Heart left ventricle (tissue), 16 donors: ENCODE measurements around the gene ABCD1. TPM values are rescaled to one million over a fixed set of nuclear protein-coding genes. Genes with fewer than 3 reads are reported as not detected.
A peak's percentile ranks its signal among the peaks of the same experiment; 100 is the strongest.

Experiments used
- ATAC-seq, 4 donors: fragments of 200-7000 bp; cut with Tn5 transposase; one replicate each; pipeline ENCODE4 v1.9.1; 2020 to 2022; ENCODE audit warnings: moderate library complexity in 4 of 4, mild to moderate bottlenecking in 3 of 4, moderate number of reproducible peaks in 1 of 4
- DNase-seq, 5 donors: peaks; one replicate each; pipeline ENCODE4 v3.0.0-alpha.2; 2020
- H3K27ac ChIP-seq, 12 donors: fragments of 200-600 bp; sonication (generic) in 4 of 12; one replicate each; pipeline versions ENCODE4 v1.5.0 to v1.8.0; 2016 to 2022; ENCODE audit warnings: mild to moderate bottlenecking in 2 of 12
- H3K27me3 ChIP-seq, 9 donors: fragments of 200-600 bp; sonication (generic) in 2 of 9; one replicate each; pipeline versions ENCODE4 v1.5.1 to v1.8.0; 2016 to 2022; ENCODE audit warnings: mild to moderate bottlenecking in 3 of 9
- H3K36me3 ChIP-seq, 9 donors: fragments of 200-600 bp; sonication (generic) in 2 of 9; one replicate each; pipeline versions ENCODE4 v1.5.0 to v1.8.0; 2018 to 2022; ENCODE audit warnings: mild to moderate bottlenecking in 2 of 9
- H3K4me1 ChIP-seq, 12 donors: fragments of 200-600 bp; sonication (generic) in 4 of 12; one replicate each; pipeline versions ENCODE4 v1.5.0 to v1.8.0; 2016 to 2022; ENCODE audit warnings: mild to moderate bottlenecking in 3 of 12
- H3K4me3 ChIP-seq, 12 donors: fragments of 200-600 bp; sonication (generic) in 4 of 12; one replicate each; pipeline versions ENCODE4 v1.5.0 to v1.8.0; 2017 to 2022; ENCODE audit warnings: mild to moderate bottlenecking in 9 of 12, moderate library complexity in 4 of 12
- H3K9me3 ChIP-seq, 12 donors: fragments of 200-600 bp; sonication (generic) in 4 of 12; one replicate each; pipeline versions ENCODE4 v1.5.0 to v1.8.0; 2016 to 2022; ENCODE audit warnings: mild to moderate bottlenecking in 1 of 12
- POLR2A ChIP-seq, 2 donors: fragments of 450-650 bp; IDR thresholded peaks; one replicate each; pipeline ENCODE4 v1.6.1; 2017; ENCODE audit warnings: antibody characterized with exemption in 2 of 2, mild to moderate bottlenecking in 2 of 2, moderate library complexity in 2 of 2
- WGBS, 4 donors: extraction: QIAGEN DNeasy Blood & Tissue Kit in 2 of 4; methylation state at CpG; one replicate each; pipeline versions ENCODE4 v1.1.5 to v1.1.7; 2013 to 2018; 5-methylcytosine and 5-hydroxymethylcytosine counted together
- intact Hi-C, 10 donors: fragments of 100-400 bp; cut with DNase I; formaldehyde crosslinking; loops; one replicate each; pipeline versions ENCODE4 v1.11.1 to v1.14.2; 2022
- polyA plus RNA-seq, 2 donors: library from polyadenylated mRNA; stranded (reverse); fragments of 200-250 nt; gene quantifications; one replicate each; pipeline ENCODE4 v1.2.3, GENCODE V29; 2013
- total RNA-seq, 9 donors: library from RNA; depleted of rRNA in 2 of 9; stranded (reverse); fragments of >200 nt in 2 of 9; fragmentation: NEBNext Ultra II Directional in 3 of 9; extraction: Animal tissue kit (Norgen Biotek cat#: 25700) in 3 of 9; gene quantifications; one replicate each; pipeline versions ENCODE4 v1.1.0 to v1.2.4, GENCODE V29; 2016 to 2023
- TF ChIP-seq, protein P1 (sequence below), 12 donors: fragments of 200-600 bp; sonication (generic) in 4 of 12; IDR thresholded peaks; one replicate each; pipeline versions ENCODE4 v1.5.0 to v1.8.0; 2018 to 2022; ENCODE audit warnings: antibody characterized with exemption in 12 of 12, mild to moderate bottlenecking in 5 of 12
- donor health status: ischemic (EF 13 %, LVEDD 7.1; RV severe dilation, severe dysfunction).
- donor health status: healthy with polysubstance abuse.
- donor health status: DM: no; HTN: yes; CAD: no.
- donor health status: DM: no; HTN: no; CAD: no.
- donor health status: ischemic (EF 25% LVEDD 6.9; RV normal size, moderate dysfunction).
- donor health status: ischemic (EF 25% LVEDD 5.7; RV mildly dilated, moderate dysfunction).
- donor health status: healthy.
- donor health status: DM: yes; HTN: yes; CAD: no.
- donor health status: ischemic (EF 35%, LVEDD 5.7; RV mildly dilated, moderate dysfunction).
- donor health status: nonischemic (EF 11% LVEDD 7.7; RV severe dilation, severe dysfunction).
- donor health status: DM: yes; HTN: yes; CAD: no.
- donor health status: PGD.
- donor health status: ischemic (EF 29% LVEDD 5.4; RV normal size, mild dysfunction).
- donor health status: nonischemic (EF 23%, LVEDD 6.1; RV moderate dilation, normal function).

The ABCD1 gene
- total and polyA plus RNA-seq, 11 donors = 12.9 to 25.6 (median 15.6) TPM

DNA sequence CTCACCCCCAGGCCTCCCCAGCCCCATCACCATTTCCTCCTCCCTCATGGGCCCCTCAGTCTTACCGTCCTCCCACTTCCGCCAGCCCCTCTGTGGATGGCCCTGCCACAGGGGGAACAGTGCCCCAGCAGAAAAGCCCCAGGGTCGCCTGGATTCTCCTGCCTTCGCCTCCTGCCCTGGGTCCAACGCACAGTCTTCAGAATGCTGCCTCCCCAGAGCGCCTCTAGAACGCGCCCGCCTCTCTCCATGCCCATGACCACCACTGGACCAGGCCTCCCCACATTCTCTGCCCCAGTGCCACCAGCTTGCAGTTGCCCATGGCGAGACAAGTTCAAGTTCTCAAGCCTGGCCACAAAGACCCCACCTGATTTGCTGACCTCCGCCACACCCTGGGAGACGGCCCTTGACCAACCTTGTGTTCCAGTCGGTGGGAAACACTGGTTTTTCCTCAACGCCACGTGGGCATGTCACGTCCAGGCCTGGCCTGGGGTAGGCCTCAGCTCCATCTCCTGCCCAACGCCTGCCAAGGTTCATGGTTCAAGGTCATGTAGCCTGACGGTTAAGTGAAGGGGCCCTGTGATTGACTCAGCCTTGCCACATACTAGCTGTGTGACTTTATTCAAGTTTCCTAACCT is 38.8 kb downstream of the ABCD1 start:
- Histone ChIP-seq H3K27ac (no peak overlapping the region), H3K27me3 (peaks cover 0 to 4% (median 0%) of the 10 kb centered on the region in 9 donors), H3K4me3 (no peak overlapping the region), H3K36me3 (no peaks in the 10 kb centered on the region), H3K9me3 (no peaks in the 10 kb centered on the region), H3K4me1 (peaks cover 0 to 26% (median 5%) of the 10 kb centered on the region in 12 donors)
- peak in 2 of 5 donors; percentile 6 to 17 for DNase-seq
- intact Hi-C loops = loop anchor here in 7 of 10 donors (2.0 to 5.0 kb wide), 3 partner anchors 189 to 769 kb away; no protein-coding TSS in a partner anchor
- ATAC-seq = no peak
- WGBS, 4 donors = 86 to 89% (median 87%) methylated on average over 18 of the region's 18 CpGs
- TF ChIP-seq, protein P1, sequence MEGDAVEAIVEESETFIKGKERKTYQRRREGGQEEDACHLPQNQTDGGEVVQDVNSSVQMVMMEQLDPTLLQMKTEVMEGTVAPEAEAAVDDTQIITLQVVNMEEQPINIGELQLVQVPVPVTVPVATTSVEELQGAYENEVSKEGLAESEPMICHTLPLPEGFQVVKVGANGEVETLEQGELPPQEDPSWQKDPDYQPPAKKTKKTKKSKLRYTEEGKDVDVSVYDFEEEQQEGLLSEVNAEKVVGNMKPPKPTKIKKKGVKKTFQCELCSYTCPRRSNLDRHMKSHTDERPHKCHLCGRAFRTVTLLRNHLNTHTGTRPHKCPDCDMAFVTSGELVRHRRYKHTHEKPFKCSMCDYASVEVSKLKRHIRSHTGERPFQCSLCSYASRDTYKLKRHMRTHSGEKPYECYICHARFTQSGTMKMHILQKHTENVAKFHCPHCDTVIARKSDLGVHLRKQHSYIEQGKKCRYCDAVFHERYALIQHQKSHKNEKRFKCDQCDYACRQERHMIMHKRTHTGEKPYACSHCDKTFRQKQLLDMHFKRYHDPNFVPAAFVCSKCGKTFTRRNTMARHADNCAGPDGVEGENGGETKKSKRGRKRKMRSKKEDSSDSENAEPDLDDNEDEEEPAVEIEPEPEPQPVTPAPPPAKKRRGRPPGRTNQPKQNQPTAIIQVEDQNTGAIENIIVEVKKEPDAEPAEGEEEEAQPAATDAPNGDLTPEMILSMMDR (IDR thresholded peaks at IDR 0.05) = no peak
- TF ChIP-seq POLR2A (IDR thresholded peaks at IDR 0.05) = no peak

DNA sequence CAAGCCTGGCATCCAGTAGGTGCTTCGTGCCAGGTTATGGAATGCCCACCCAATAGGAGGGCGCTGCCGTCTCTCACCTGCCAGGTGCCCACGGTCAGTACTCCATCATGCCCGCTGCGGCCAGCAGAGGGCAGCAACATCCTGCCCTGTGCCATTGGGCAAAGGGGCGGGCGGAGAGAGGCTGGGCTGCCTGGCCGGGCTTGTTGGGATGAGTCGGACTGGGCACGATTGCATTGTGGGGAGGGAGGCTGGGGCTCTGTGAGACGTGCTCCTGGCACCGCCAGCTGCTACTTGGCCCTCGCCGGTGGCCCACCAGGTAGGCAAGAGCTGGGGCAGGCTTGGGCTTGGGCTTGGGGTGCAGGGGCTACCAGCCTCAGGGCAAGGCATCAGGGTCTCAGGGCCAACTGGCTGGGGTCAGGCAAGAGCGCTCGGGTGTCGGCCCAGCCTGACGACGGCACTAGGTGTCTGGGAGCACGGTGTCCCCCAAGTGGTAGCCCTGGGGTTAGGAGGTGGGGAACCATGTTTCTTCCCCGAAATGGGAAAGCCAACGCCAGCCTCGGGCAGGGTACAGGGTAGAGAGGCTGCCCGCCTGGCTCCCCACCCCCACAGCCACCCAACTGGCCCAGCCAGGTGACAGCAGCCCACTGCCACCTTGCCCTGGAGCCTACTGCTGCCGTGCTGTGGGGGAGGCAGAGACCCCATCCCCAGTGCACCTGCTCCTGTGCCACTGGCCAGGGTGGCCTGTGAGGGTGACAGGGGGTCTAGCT is 39.5 kb downstream of the ABCD1 start, which contains the start of gene PLXNB3:
Gene PLXNB3 (plus strand): TSS at position 261 of the 767 bp plus-strand sequence. CDS start 1,287 bp downstream, outside the sequence.
- Histone ChIP-seq H3K27ac (peak within 1 kb of the TSS in 7 of 12 donors; percentile 9 to 81 (median 28)), H3K4me1 (peaks cover 0 to 26% (median 5%) of the 10 kb centered on the region in 12 donors), H3K9me3 (no peaks in the 10 kb centered on the region), H3K4me3 (peak within 1 kb of the TSS in 3 of 12 donors; percentile 3 to 21 (median 19)), H3K27me3 (peaks cover 0 to 4% (median 0%) of the 10 kb centered on the region in 9 donors), H3K36me3 (no peaks in the 10 kb centered on the region)
- WGBS, 4 donors = 27 to 67% (median 38%) methylated on average over 12 to 26 of the region's 26 CpGs
- peak; percentile 52 to 89 (median 81) for ATAC-seq
- intact Hi-C loops = loop anchor here (1.0 to 5.0 kb wide), 6 partner anchors 183 to 768 kb away; no protein-coding TSS in a partner anchor
- peak; percentile 66 to 88 (median 75) for DNase-seq
- TF ChIP-seq, protein P1 (IDR thresholded peaks at IDR 0.05) = peak; percentile 68 to 93 (median 78)
- no peak for TF ChIP-seq POLR2A (IDR thresholded peaks at IDR 0.05)

DNA sequence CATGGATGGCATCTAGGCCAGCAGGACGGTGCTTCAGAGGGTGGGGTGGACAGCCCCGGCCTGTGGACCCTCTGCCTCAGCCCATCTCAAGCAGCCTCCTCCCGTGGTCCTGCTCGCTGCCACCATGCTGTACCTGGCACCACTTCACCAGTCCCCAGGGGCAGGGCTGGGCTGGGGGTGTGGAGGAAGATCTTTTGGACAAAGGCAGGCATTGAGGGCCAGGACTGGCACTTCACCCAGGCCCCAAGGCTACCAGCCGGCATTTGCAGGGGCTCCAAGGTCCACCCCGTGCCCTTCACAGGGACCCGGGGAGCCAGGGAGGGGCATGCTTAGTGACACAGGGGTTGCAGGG is 40.1 kb downstream of the ABCD1 start:
- 83 to 100% (median 89%) methylated on average over 2 to 7 of the region's 7 CpGs for WGBS, 4 donors
- DNase-seq (peak in 1 of 5 donors; percentile 23), ATAC-seq (no peak)
- Histone ChIP-seq H3K27ac (peak overlapping the region in 7 of 12 donors; percentile 9 to 81 (median 28)), H3K4me1 (peaks cover 0 to 26% (median 5%) of the 10 kb centered on the region in 12 donors), H3K36me3 (no peaks in the 10 kb centered on the region), H3K9me3 (no peaks in the 10 kb centered on the region), H3K4me3 (no peak overlapping the region), H3K27me3 (peaks cover 0 to 4% (median 0%) of the 10 kb centered on the region in 9 donors)
- TF ChIP-seq POLR2A (IDR thresholded peaks at IDR 0.05) = no peak
- TF ChIP-seq, protein P1 (IDR thresholded peaks at IDR 0.05) = no peak
- intact Hi-C loops = loop anchor here in 9 of 10 donors (1.0 to 5.0 kb wide), 5 partner anchors 183 to 768 kb away; no protein-coding TSS in a partner anchor
